Skeletal muscle satellite cell (primary cell): ENCODE results near the gene NEDD1. TPM values are rescaled to one million over a fixed set of nuclear protein-coding genes. Genes with fewer than 3 reads are reported as not detected.

Experiments used
- H3K27me3 ChIP-seq: 2 replicates; pipeline ENCODE4 v1.7.0; 2013; ENCODE audit warnings: low read length; ENCODE audit not compliant: control insufficient read depth, insufficient read depth
- H3K36me3 ChIP-seq: 2 replicates; pipeline ENCODE4 v1.7.0; 2013; ENCODE audit warnings: mild to moderate bottlenecking, control low read depth, low read length; ENCODE audit not compliant: insufficient read depth
- H3K4me1 ChIP-seq: 2 replicates; pipeline ENCODE4 v1.7.0; 2013; ENCODE audit warnings: low read length; ENCODE audit not compliant: control insufficient read depth, insufficient read depth
- H3K4me2 ChIP-seq: 2 replicates; pipeline ENCODE4 v1.7.0; 2013; ENCODE audit warnings: mild to moderate bottlenecking, low read length
- H3K4me3 ChIP-seq: 2 replicates; pipeline ENCODE4 v1.7.0; 2013; ENCODE audit warnings: low read length
- H3K9ac ChIP-seq: 2 replicates; pipeline ENCODE4 v1.7.0; 2013; ENCODE audit warnings: mild to moderate bottlenecking, low read depth, low read length, moderate library complexity
- H3K9me3 ChIP-seq: replicated peaks from 2 replicates; pipeline ENCODE4 v1.7.0; 2013; ENCODE audit warnings: mild to moderate bottlenecking, control low read depth, low read length
- small RNA-seq: library from RNA; depleted of rRNA; stranded (forward); fragments of <200 nt; gene quantifications from one replicate; pipeline ENCODE3, GENCODE V24; 2012

The NEDD1 gene

DNA sequence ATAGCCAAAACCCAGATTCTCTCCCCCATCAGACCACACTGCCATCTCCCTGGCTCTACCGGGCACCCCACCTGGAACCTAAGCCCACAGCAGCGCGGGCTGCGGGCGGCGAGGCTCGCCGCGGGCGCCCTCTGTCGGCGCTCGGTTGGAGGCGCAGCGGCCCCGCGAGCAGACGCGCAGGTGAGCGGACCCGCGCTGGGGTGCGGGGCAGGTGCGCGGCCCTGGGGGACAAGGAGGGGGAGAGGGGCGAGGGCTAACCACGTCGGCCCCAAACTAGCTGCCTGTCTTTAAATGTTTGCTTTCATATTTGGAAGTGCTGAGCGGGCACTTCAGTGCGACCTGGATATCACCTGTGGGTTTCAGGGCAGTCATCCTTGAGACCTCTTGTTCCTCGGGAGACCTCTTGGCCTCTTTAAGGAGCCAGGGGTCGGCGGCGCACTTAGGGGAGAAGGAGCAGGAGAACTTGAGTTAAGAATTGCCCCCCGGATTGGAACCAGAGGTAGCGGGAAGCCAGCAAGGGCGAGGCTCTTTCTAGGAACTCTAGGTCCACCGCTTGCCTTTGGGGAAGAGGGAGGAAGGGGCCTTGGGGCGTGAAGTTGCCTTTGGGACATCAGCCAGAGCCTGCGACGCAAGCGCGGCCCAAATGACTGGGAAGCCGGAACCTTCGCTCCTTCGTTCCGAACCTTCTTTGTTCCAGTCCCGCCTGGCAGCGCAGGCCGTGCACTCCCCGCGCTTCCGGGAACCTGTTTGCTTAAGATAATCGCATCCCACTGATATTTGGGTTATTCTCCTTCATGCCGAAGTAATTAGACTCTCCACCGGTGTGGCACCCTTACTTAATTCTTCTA, 78.7 kb downstream of the NEDD1 start:
- Histone ChIP-seq H3K4me1 (peaks cover 12% of the 10 kb centered on the region), H3K36me3 (no peaks in the 10 kb centered on the region), H3K9ac (no peak overlapping the region), H3K27me3 (peaks cover 29% of the 10 kb centered on the region), H3K9me3 (no peaks in the 10 kb centered on the region), H3K4me3 (peak overlapping the region; percentile 61), H3K4me2 (peak overlapping the region; percentile 85)

DNA sequence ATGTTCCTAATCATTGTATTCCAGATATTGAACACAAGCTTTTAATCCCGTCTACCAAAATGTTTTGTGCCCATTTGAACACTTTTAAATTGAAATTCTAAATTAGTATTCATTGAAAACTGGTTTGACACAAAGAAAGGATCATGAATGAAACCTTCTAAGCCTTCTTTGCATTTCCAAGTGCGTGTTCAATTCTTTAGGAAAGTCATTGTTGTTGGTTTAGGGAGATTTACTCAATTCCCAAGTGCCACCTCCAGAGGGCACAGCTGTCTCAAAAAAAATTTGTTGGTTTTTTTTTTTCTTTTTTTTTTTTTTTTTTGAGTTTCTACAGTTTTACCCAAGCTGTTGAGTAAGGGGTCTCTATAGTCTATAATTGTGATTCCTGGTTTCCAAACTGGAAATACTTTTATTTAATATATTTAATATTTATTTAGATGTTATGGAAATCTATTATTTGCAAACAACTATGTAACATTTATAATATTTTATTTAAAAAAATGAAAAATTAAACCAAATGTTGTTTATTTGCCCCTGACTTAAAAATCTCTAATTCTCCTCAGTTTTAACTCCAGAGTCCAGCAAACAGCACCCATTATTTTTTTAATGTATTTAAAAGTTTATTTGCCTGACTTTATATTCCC, 79.9 kb downstream of the NEDD1 start:
- Histone ChIP-seq H3K4me3 (no peak overlapping the region), H3K27me3 (peaks cover 39% of the 10 kb centered on the region)

DNA sequence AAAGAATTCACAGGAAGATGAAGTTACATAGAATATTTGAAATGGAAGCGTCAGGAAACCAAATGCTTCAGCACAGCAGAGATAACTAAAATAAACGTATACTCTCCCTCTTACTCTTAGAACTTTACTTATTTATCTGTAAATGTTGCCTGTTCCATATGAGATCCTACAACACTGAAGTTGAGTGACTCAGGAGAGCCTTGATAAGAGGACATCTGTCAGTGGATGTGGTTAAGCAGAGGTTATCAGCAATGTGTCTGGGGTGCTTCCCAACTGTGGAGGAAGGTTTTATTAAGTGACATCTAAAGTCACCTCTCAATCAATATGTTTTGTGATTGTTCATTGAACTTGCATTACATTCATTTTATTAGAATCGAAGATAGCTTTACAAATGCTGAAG, 81.9 kb downstream of the NEDD1 start:
- peaks cover 4% of the 10 kb centered on the region for H3K4me1 ChIP-seq
- H3K36me3 ChIP-seq: no peaks in the 10 kb centered on the region
- H3K4me3 ChIP-seq: no peak overlapping the region
- H3K27me3 ChIP-seq: peaks cover 54% of the 10 kb centered on the region
- H3K9ac ChIP-seq: no peak overlapping the region
- H3K4me2 ChIP-seq: no peak overlapping the region
- no peaks in the 10 kb centered on the region for H3K9me3 ChIP-seq

More for the DNA sequence above, 79.9 kb downstream of the NEDD1 start:
- H3K4me2 ChIP-seq: no peak overlapping the region
- no peaks in the 10 kb centered on the region for H3K9me3 ChIP-seq
- no peak overlapping the region for H3K9ac ChIP-seq
- H3K4me1 ChIP-seq: peaks cover 4% of the 10 kb centered on the region
- H3K36me3 ChIP-seq: no peaks in the 10 kb centered on the region

DNA sequence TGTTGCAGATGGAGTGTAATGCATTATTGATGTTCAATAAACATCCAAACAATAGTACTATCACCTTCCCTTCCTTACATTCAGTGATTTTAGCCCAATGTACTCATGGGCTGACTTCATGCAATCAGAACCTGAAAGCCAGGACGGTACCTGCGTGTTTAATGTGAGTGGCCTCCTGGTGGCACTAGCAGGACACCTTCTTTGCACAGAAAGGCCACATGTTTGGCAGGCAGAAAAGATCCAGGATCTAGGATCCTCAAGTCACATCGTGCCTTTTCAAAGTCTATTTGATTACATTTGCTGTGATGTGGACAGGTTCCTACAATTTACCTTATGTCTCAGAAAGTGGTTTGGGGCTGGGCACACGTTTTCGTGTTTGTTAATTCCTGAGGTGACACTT, 82.9 kb downstream of the NEDD1 start:
- Histone ChIP-seq H3K4me2 (no peak overlapping the region), H3K27me3 (peaks cover 60% of the 10 kb centered on the region), H3K4me1 (peaks cover 4% of the 10 kb centered on the region), H3K9ac (no peak overlapping the region), H3K4me3 (no peak overlapping the region), H3K36me3 (no peaks in the 10 kb centered on the region), H3K9me3 (no peaks in the 10 kb centered on the region)

DNA sequence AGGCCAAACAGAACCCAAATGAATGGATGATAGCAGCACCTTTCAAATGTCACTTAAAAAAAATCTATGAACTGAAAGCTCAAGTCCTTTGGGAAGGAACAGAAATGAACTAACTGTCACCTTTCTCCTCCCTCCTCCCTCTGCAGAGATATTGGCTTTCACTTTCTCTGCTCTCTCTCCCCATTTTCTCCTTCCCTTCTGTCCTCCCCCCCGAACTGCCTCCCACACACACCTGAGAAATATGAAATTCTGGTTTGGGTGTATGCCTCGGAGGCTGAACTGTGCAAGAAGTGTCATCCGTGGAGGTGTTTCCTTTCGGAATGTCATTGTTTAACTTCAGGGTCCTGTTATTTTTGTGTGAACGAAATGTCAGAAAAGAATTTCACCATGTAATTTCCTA, 87.8 kb downstream of the NEDD1 start:
- Histone ChIP-seq H3K9me3 (no peaks in the 10 kb centered on the region), H3K4me2 (no peak overlapping the region), H3K9ac (no peak overlapping the region), H3K36me3 (no peaks in the 10 kb centered on the region), H3K27me3 (peaks cover 64% of the 10 kb centered on the region), H3K4me3 (no peak overlapping the region), H3K4me1 (no peaks in the 10 kb centered on the region)

DNA sequence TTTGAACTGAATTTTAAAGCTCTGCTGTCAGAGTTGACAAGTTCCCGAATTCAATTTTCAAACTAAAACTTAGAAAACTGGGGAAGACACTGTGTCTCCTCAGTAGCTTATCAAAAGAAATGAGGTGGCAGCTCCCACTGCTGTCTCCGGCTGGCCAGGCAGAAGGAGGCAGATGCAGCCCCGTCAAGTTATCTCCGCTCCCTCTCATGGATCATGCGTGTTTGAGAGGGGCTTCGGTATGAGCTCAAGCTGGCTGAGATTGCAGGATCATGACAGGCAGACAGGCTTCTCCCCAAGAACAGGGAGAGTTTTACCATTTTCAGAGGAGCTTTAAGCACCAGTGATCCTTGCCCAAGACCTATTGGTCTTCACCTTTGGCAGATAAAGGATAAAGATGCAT, 88.8 kb downstream of the NEDD1 start:
- H3K9ac ChIP-seq: no peak overlapping the region
- H3K4me1 ChIP-seq: no peaks in the 10 kb centered on the region
- no peak overlapping the region for H3K4me2 ChIP-seq
- H3K9me3 ChIP-seq: no peaks in the 10 kb centered on the region
- H3K4me3 ChIP-seq: no peak overlapping the region
- peaks cover 58% of the 10 kb centered on the region for H3K27me3 ChIP-seq
- no peaks in the 10 kb centered on the region for H3K36me3 ChIP-seq

DNA sequence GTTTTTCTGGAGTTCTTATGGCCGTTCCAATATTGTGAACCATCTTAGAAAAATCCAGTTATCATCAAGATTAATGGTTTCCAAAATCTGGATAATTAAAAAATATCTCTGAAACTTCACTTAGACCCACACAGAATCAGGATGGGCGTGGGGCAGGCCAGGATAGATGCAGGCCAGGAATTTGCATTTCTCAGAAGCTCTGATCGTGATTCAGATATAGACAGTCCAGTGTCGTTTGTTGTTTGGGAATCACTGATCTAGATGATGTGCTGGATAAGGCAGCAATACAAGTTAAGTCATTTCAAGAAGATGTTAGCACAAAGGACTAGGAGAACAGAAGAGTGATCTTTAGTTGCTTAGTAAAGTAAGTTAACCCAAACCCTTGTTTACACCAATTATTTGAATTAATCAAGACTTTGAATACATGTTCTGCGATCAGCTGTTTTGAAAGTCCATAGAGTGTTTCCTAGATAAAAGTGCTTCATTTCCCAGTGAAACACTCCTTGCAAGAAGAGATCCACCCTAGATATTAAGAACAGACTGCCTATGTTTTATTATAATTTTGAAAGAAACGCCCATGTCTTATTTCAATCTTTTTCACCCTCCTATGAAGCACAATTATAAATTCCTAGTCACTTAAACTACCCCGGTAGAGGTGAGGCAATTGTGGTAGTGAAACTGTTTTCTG, 90.9 kb downstream of the NEDD1 start:
- H3K27me3 ChIP-seq: peaks cover 43% of the 10 kb centered on the region
- H3K36me3 ChIP-seq: no peaks in the 10 kb centered on the region
- no peak overlapping the region for H3K9ac ChIP-seq
- no peaks in the 10 kb centered on the region for H3K4me1 ChIP-seq
- no peaks in the 10 kb centered on the region for H3K9me3 ChIP-seq
- H3K4me3 ChIP-seq: no peak overlapping the region
- H3K4me2 ChIP-seq: no peak overlapping the region

DNA sequence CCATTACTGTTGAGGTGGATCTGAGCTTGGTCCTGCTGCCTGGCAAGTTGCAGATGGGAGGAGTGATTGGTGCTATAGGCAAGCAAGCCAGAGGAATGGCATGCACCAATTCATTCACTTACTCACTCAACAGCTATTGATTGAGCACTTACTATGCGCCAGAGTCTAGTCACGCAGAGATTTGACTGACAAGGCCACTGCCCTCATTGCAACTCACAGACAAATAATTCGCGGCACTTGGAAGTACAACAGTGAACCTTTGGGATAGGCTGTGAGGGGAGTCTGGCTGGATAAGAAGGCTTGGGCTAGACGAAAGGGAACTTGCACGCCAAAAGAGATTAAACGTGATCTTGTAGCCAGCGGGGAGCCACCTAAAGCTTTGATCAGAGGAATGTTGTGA, 96.2 kb downstream of the NEDD1 start:
- no peak overlapping the region for H3K4me2 ChIP-seq
- no peak overlapping the region for H3K9ac ChIP-seq
- peaks cover 14% of the 10 kb centered on the region for H3K27me3 ChIP-seq
- H3K9me3 ChIP-seq: no peaks in the 10 kb centered on the region
- no peak overlapping the region for H3K4me3 ChIP-seq
- H3K4me1 ChIP-seq: no peaks in the 10 kb centered on the region
- H3K36me3 ChIP-seq: no peaks in the 10 kb centered on the region

Small RNA genes lying within 50 kb of the gene (small RNA-seq; reads per million reads assigned to genes)
- gene RF00019: not detected
